Ishikawa (cell line): Measurements from ENCODE around the gene FTO.

Experiments
- EP300 ChIP-seq: IDR thresholded peaks from 2 replicates; pipeline ENCODE4 v1.6.1; 2012; ENCODE audit warnings: borderline replicate concordance
- FOXM1 ChIP-seq: IDR thresholded peaks from 2 replicates; pipeline ENCODE4 v1.6.1; 2012; ENCODE audit warnings: low read depth, borderline replicate concordance
- MAX ChIP-seq: IDR thresholded peaks from 2 replicates; pipeline ENCODE4 v1.6.1; 2012
- NFIC ChIP-seq: IDR thresholded peaks from 2 replicates; pipeline ENCODE4 v1.6.1; 2012
- YY1 ChIP-seq: IDR thresholded peaks from 2 replicates; pipeline ENCODE4 v1.6.1; 2012; ENCODE audit warnings: low read depth

- TF ChIP-seq FOXM1, result no peak
- TF ChIP-seq NFIC, result no peak
- no peak for TF ChIP-seq YY1
- no peak for TF ChIP-seq EP300
- TF ChIP-seq MAX, result no peak
Observed at GRCh38 chr16:53769787-53770186, 65.8 kb downstream of the FTO start.
